Non-pigmented ciliary epithelial cell (primary cell): ENCODE measurements around the gene MRPL43.
A peak's percentile ranks its signal among the peaks of the same experiment; 100 is the strongest.

ENCODE experiments used
- DNase-seq: peaks from one replicate; pipeline ENCODE4 v3.0.0-alpha.2; 2010; ENCODE audit warnings: low read depth

MRPL43 gene

DNA sequence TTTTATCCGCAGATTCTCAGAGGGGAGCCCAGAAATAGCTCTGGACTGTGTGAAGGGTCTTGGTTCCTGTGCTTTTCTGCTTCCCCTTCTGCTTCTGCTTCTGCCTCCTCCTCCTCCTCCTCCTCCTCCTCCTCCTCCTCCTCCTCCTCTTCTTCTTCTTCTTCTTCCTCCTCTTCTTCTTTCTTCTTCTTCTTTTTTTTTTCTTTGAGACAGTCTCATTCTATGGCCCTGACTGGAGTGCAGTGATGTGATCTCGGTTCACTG, 32.1 kb upstream of the MRPL43 start:
- no peak for DNase-seq

DNA sequence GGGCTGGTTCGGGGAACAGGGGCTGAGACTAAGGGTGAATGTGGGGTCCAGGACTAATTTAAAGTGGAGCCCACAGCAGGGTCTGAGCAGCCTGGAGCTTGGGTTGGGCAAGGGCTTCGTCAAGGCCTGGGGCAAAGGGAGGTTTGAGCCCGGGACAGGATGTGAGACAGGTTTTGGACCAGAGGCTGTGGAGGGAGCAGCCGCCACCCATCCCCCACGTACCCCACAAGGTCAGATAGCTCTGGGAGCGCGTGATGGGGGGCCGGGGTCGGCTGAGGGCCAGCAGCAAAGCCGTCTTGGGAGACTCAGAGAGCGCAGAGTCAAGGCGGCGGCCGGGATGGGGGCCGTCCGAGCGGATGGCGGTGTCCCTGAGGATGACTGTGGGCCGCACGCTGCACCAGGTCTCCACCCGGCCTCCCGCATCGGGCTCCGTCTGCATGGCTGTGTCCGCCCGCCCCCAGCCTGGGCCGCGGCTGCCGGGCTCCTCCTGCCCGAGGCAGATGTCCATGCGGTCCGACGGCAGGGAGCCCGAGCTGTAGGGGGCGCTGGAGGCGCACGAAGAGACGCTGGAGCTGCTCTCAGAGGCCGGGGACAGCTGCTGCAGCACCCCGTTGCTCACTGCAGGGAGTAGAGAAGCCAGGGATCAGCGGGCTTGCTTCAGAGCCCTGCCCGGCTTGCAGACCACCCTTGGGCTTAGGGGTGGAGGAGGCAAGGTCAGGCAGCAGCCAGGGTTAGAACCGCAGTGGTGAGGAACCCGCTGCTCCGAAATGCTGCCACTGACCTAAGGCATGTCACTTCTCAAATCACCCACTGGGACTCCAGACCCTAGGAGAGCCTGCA, 31.5 kb upstream of the MRPL43 start:
- DNase-seq: no peak

DNA sequence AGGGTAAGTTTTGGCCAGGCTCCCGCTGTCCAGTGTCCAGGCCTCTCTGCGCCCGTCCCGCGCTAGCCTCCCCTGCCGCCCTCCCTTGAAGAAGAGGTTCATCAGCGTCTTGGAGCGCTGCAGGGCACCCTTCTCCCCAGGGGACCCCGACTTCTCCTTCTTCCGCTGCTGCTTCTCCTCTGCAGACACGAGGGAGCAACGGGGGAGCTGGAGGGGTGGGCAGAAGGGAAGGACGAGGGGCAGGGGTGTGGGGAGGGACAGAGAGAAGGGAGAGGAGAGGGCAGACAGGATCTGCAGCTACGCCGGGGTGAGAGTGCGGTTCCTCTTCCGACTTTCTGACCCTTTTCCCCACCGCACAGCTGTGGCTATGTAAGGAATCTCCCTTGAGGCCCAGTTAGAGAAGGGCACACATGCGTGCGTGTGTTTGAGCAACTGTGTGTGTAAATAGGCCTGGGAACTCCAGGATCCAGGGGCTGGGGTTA, 30.9 kb upstream of the MRPL43 start:
- DNase-seq: no peak

DNA sequence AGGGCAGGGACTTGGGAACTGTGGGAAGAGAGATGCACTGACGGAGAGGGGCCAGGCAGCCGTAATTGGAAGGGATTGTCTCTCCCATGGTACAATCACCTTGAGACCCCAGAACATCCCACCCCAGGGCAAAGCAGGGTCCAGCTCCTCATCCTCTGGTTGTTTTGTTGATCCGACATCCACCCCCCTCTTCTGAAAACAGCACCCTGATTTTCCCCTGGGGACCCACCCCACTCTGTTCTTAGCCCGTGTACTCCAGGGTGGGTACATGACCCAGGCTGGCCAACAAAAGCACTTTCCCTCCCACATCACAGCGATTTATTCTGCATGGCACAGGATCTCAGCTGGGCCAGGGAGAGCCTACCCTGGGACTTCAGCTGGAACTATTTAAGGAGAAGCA, 29.5 kb upstream of the MRPL43 start:
- no peak for DNase-seq

DNA sequence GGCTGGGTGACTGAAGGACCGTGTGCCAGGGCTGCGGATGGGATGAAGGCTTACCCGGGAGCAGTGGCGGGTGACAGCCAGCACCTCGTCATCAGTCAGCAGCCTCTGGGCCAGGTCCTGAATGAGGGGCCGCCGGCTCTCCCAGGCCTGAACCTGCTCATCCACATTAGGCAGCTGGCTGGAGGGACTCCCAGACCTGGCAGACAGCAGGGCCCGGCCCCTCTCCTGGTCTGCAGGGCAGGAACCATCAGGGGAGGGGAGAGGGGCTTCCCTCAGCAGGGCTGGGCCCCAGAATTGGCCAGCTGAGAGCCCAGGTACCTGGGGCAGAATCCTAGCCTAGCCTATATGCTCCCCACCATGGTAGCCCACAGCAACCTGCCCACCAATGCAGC, 28.3 kb upstream of the MRPL43 start:
- no peak for DNase-seq

DNA sequence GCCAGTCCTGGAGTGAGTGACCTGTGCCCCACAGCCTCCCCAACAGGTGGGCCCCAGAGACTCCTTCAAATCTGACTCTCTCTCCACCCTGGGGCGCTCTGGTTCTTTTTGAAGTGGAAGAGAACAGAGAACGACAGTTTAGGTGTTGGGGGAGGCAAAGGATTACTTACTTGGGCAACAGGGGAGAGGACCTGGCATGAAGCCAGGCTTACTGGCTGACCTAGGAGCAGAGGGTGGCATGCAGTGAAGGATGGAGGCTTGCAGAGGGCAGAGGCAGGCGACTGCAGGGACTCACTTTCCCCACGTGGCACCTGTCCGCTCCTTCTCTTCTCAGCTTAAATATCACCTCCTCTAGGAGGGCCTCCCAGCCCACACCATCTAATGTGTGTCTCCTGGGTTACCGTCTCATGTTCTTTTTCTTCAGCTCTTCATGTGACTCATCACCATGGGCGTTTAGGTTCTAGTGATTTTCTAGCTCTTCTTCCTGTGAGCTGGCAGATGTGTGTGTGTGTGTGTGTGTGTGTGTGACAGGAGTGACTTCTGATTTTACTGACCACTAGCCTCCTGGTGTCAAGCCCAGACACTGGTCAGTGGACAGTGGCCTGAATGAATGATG, 27.8 kb upstream of the MRPL43 start:
- peak; percentile 86 for DNase-seq

DNA sequence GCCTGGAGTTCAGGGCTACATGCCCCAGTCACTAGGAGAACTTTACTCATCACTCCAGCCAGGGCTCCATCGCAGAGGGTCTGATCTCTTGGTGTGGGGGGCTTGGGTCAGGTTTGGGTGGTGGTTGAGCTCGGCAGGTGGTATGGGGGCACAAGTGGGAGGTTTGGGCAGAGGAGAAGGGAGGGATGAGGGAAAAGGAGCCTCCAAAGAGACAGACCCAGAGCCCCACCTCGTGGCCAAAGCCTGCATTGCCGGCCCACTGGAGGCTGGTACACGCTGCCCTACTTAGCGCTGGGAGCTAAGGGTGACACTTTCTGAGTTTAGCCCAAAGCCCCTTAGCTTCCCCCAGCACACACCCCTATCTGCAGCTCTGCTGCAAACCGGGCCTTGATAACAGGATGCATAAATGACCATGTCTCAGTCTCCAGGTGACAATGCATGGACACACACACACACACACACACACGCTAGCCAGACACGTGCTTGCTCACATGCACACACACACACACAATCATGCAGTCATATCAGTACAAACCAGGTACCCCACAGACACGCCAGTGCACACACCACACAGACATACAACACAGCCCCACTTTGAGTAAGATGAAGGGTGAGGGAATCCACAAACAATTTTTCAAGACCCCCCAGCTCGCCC, 27.1 kb upstream of the MRPL43 start:
- DNase-seq: no peak

DNA sequence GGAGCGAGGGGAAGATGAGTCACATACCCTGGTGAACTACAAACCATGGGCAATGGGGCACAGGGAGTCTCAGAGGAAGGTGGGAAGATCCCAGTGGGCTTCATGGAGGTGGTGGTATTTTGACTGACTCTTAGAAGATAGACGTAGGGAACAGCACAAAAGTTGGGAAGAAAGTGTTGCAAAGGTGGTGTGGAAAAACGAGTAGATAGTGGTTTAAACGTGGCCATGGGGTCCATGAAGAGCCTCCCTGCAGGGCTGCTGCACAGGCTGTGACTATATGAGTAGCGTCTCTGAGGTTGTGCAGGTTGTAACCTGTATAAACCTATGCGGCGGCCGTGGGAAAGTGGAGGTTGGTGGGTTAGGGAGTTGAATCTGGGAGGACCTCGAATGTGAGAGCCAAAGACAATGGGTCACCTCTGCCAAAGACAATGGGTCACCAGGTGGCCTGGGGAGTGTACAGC, 26.1 kb upstream of the MRPL43 start:
- DNase-seq: no peak

DNA sequence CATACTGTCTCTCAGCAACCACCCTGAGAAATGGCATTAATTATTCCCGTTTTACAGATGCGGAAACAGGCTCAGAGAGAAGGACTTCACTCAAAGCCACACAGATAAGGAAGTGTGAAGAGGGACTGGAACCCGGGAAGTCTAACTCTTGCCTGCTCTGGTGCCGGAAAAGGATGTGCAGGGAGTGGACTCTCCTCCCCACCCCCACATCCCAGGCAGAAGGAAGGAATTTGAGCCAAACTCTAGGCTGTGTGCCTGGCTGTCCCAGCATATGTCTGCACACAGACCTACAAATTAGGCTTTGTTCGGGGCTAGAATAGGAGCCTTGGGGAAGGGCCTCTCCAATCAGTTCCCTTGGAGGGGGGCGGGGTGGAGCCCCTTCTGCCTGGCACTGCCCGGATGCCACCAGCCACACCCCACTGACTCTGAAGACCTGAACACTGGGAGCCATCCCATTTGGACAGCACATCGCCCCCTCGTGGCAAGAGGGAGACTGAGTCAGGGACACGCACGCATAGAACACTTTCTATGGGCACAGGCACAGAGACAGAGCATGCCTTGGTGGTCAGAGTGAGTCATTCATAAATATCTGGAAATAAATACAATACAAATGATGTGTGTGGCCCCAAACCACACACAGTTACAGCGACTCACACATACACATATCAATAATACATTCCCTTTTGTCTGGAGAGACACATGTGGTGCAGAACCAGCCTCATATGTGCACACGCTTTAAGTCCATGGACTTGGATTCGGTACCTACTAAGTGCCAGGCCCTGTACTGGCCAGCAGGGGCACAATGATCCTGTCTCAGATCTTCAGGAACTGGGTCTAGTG, 25.4 kb upstream of the MRPL43 start:
- DNase-seq: no peak

DNA sequence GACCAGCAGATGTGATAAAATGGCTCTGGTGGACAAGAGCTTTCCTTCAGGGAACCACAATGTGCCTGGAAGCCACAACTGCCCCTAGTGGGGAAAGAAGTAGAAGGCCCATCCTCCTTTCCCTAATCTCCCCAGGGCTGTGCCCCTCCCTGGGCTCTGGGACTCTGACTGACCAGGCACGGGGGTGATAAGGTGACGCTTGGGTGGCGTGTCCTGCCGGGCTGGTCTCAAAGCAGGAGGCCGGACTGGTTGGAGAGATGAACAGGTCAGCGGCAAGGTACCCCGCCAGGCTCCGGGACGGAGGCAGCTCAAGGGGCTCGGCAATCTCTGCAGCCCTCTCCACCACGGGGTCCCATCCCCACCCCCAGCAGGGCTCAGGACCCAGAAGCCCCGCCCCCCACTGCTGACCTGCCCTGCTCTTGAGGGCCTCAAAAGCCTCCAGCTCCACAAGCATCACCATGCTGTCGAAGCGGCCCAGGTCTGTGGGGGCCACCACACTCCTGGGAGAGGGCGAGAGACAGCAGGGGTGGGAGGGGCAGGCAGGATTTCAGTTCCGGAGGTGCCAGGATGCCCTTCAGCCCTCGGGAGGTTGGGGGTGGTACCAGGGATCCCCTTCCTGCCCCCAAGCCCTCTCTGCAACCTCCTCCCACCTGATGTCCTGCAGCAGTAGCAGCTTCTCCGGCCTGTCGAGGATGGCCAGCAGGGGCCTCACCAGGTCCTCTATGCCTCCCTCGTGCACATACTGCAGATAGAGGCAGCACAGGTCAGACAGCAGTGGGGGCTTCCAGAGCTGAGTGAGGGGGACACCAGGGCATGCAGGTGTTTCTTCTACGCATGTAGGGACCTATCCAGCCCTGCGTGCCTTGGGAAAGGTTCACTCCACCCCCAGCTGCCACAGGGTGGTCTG, 24.5 kb upstream of the MRPL43 start:
- no peak for DNase-seq

DNA sequence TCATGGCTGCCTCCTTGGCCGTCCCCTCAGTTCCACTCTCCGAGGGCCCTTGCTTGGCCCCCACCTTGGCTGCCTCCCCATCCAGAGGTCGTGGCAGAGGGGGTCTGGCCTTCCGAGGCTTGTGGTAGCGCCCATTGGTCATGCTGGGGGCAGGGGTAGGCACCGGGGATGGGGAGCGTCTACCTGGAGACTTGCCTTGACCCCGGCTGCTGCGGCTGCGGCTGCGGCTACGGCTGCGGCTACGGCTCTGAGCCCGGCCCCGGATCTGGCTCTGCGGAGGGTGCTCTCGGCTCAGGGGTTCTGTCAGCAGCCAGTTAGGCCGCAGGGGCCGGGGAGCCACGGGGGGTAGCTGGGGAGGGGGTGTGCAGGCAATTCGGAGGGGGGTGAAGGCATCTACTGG, 23.0 kb upstream of the MRPL43 start:
- DNase-seq: no peak

DNA sequence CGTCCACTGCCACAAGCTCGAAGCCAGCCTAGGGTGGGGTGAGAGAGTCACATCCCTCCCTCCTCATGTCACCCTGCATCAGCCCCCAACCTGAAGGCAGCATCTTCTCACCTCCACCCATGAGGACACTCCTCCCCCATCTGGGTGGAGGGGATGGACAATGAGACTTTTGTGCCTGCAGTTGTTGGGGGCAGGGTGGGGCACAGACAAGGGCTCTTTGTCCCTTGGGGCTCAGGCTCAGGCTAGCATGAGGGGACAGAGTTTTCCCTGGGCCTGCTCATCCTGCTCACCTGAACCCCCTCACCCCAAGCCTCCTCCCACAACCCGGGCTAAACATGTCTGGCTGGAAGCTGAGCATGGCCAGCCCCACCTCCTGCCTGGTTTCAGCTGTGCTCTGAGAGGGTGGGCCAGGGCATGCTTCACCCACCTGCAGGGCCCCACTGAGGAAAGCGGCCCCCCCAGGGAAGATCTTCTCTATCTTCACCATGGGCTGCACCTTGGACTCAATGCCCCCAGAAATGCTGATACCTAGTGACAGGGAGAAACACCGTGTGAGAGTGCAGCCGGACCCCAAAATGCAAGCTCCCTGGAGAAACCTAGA, 21.6 kb upstream of the MRPL43 start:
- no peak for DNase-seq

DNA sequence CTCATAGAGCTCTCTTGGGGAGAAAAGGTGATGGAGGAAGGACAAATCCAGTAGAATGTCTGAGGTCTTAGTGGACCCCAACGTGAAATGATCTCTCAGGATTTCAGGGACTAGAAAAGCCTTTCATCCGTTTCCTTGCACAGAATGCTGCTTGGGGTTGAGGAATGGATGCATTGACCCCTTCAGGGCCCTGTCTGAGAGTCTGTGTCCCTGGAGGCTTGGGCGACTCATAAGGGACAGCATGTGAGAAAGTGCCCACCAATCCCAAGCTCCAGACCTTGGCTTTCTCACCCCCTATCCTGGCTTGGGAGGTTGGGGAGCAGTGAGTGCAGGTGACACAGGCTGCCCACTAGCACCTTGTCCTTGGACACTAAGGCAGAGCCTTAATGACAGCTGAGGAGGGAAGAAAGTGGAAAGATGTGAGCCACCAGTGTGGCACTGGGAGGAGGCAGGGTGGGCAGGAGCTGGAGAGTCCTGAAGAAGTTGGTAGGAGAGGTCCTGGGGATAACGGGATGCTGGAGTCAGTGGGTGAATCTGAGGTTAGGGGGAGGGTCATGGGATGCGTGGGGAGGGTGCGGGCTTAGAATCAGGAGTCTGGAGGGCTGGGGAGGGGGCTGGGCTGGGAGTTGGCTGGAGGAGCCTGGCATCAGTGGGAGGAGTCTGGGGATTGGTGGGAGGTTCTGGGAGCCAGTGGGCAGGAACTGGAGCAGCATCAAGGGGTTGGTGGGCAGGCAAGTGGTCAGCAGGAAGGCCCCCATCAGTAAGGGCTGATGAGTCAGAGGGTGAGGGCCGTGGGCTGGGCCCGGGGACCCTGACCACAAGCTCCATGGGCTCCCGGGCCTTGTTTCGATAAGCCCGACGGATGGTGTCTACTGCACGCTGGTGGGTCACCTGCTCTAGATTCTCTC, 20.9 kb upstream of the MRPL43 start:
- no peak for DNase-seq

DNA sequence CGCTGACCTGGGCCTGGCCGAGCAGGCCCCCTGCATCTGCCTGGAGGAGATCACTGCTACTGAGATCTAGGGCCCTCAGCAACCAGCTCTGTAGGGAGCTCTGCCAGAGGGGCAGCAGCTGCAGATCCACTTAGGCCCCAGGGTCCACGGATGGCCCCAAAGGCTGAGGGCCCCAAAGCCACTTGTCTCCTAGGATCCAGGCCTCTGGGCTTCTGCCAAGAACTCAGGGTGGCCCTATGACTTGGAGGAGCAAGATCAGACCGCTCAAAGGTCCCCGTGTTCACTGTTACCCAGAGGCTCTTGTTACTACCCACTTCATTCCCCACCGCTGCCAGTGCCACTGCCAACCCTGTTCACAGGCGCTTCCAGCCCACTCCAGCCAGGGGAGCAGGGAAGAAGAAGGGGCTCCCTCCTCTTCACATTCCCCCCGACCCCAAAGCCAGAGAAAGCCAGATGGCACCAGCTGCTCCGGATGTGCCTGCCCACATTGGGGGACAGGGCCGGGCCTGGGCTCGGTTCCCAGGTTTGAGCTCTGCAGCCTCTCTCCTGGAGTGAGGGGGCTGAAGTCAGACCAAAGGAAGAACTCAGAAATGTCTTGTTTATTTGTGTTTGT, 19.9 kb upstream of the MRPL43 start:
- no peak for DNase-seq

DNA sequence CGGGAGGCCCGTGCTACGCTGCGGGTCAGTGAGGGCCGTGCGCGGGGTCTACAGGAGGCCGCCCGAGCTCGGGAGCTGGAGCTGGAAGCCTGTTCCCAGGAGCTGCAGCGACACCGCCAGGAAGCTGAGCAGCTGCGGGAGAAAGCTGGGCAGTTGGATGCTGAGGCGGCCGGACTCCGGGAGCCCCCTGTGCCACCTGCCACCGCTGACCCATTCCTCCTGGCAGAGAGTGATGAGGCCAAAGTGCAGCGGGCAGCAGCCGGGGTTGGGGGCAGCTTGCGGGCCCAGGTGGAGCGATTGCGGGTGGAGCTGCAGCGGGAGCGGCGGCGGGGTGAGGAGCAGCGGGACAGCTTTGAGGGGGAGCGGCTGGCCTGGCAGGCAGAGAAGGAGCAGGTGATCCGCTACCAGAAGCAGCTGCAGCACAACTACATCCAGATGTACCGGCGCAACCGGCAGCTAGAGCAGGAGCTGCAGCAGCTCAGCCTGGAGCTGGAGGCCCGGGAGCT, 19.3 kb upstream of the MRPL43 start:
- DNase-seq: no peak

DNA sequence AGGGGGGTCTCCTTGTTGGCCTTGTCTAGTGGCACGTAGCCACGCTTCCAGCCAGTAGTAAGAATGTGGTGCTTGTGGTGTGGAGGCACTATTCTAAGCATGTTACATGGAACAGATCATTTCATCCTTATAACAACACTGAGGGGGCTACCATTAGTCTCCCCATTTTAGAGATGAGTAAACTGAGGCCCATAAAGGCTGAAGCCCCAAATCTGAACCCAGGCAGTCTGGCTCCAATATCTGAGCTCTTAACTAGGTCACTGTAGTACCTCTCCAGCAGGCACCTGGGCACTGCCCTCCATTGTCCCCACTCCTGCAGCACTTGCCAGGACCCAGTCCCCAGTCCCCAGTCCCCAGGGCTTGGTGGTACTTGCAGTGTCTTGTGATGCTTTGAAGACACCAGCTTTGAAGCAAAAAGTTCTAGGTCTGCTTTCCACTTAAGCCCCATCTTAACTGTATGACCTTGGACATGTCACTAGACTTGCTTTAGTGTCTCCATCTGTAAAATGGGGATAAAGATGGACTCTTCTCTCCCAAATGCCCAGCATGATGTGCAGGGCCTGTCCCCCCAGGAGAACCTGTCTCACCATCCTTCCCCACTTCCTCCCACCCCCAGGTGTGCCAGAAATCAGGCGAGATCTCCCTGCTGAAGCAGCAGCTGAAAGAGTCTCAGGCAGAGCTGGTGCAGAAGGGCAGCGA, 18.7 kb upstream of the MRPL43 start:
- no peak for DNase-seq

DNA sequence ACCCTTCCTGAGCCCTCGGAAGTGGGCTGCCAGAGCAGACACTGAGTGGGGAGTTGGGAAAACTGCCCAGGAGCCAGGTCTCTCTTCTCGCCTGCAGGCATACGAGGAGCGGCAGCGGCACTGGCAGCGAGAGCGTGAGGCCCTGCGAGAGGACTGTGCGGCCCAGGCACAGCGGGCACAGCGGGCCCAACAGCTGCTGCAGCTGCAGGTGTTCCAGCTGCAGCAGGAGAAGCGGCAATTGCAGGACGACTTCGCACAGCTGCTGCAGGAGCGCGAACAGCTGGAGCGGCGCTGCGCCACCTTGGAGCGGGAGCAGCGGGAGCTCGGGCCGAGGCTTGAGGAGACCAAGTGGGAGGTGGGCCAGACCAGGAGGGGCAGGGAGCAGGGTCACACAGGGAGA, 18.1 kb upstream of the MRPL43 start:
- no peak for DNase-seq

DNA sequence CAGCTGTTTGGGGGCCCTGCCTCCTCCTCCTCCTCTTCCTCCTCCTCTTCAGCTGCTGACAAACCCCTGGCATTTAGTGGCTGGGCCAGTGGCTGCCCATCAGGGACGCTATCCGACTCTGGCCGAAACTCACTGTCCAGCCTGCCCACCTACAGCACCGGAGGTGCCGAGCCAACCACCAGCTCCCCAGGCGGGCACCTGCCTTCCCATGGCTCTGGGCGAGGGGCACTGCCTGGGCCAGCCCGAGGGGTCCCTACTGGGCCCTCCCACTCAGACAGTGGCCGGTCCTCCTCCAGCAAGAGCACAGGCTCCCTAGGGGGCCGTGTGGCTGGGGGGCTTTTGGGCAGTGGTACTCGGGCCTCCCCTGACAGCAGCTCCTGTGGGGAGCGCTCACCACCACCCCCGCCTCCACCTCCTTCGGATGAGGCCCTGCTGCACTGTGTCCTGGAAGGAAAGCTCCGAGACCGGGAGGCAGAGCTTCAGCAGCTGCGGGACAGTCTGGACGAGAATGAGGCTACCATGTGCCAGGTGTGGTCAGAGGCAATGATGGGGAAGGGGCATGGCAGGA, 16.4 kb upstream of the MRPL43 start:
- DNase-seq: no peak
